ENCODE measurements around the gene PI3.
A peak's percentile ranks its signal among the peaks of the same experiment; 100 is the strongest.
"Not testable (repeated sequence)": the region's sequence is repeated elsewhere in the genome, so short reads cannot be mapped to it uniquely, and the experiment has no call there.

The PI3 gene

GRCh38 chr20:45174434-45175364, at the start of gene PI3:
Gene PI3 (plus strand): TSS chr20:45174902. CDS start chr20:45174923, 21 bp downstream.
- no peak for DNase-seq

DNA sequence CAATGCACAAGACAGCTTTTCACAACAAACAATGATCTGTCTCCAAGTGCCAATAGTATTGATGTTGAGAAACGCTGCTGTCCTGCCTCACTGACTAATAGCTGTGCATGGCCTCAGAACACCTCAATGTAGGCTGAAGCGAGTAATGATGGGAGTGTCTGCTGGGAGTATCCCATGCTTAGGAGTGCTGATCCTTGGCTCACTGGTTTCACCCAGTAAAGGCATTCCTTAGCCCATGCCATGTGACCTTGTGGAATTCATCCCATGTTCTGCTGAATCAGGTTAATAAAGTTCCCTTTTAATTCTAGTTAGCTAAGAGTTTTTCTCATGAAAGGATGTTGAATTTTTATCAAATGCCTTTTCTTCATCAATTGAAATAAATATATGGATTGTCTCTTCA, 46.6 kb upstream of the PI3 start:
- DNase-seq, result no peak

DNA sequence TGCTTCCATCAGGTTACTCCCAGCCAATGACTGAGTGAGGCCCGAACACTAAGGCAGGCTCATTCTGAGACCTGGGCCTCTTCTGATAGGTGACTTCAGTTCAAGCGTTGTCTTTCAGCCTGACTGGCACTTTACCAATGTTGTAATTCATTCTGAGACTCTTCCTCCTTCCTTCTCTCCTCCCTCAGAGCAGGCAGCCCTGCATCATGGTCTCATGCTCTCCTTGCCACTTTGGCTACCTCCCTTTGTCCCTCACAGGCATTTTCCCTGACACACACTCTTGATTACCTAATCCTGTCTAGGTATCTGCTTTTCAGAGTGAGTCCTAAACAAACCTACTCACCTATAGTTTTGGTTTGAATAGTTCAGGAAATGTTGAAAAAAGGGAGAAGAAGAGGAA, 37.8 kb upstream of the PI3 start:
- no peak for DNase-seq

DNA sequence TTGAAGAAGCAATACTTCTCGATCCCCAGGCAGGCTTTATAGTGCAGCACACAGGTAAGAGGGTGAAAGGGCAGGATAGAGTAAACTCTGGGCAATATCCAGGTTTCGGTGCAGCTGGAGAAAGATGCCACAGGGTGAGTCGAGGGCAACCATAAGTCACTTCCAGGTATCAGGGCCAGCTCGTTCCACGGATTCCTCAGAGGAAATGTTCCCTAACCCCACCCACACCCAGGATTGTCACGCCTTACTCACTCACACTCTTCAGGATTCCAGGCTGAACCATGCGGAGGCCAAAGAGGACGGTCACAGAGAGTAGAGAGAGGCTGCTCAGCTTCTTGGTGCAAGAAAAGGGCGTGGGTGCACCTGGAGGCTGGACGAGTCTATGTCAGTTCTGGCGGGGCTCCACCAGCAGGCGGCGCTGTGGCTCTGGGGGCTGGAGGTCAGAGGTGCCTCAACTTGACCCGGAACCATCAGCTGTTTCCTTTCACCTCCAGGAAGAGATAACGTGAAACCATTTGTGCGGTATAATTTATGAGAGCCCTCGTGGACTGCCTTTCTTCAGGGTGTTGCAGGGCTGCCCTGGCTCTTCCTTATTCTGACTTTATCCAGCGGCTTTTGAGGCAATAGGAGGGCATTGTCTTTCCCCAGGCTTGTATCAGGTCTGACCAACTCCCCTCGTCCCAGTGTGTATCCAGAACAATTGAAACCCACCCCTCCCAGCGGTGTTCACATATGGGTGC, 36.0 kb upstream of the PI3 start:
- DNase-seq, result peak; percentile 86

DNA sequence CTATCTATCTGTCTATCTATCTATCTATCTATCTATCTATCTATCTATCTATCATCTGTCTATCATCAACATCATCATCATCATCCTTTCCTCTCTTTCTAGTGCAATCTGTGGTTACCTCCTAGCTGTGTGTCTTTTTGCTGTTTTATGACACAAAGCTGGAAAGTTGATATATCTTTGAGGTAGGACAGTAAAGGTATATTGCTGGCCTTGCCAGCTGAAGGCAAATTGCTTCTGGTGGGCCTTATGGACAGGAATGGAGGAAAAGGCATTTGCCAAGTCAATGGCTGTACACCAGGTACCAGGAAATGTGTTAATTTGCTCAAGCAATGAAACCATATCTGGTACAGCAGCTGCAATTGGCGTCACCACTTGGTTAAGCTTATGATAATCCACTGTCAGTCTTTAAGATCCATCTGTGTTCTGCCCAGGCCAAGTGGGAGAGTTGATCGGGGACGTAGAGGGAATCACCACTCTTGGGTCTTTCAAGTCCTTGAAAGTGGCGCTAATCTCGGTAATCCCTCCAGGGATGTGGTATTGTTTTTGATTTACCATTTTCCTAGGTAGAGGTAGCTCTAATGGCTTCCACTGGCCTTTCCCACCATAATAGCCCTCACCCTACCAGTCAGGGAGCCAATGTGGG, 34.8 kb upstream of the PI3 start:
- DNase-seq, result not testable (repeated sequence)

DNA sequence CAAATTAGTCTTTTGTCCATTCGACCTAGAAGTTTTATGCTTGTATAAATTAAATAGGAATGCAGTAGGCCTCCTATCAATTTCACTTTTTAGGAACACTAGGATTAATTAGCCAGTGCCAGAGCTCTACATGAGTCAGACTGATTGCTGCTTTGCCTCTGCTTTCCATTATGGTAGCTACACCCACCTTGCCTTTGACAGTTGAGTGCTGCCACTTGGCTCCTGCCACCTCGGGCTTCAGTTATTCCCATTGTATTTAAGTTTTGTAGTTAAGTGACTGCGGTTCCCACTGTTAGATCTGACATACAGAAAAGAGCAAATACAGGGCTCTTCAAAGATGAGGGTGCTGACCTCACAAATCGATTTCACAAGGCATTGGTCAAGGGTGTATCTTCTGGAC, 33.9 kb upstream of the PI3 start:
- DNase-seq, result no peak

- no peak for DNase-seq
These were observed 25.6 kb upstream of the PI3 start for GRCh38 chr20:45149062-45149461.

DNA sequence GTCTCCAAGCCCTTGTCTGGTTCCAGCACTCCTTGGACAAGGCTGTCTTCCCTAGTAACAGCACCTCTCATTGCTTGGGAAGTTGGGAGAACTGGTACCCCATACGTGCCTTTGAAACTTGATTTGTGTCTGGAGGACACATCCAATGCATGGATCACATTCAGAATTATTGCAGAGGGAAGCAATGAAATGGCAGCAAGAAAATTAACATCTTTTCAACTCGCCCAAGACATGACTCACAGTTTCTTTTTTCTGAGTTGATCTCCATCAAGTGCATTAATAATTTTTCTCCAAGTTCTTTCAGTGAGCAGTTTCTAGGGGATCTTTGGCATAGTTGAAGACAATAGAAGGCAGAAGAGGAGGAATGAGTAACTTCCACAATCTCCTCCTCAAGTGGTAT, 22.3 kb upstream of the PI3 start:
- no peak for DNase-seq

DNA sequence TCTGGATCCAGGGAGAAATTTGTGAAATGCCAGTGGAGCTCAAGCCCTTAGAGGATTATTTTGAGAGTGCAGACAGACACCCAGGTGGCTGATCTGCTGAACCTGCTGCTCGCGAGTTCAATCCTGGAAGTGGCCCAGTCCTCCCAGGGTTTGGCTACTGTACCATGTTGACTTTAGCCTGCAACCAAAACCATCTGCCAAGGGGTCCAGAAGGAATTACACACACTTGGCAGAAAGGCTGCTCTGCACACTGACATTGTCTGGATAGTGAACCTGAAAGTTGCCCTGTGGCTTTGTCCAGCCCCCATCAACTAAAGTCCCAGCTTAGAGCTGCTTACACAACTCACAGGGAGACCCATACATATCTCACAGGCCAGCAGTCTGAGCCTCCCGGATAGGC, 21.6 kb upstream of the PI3 start:
- no peak for DNase-seq

DNA sequence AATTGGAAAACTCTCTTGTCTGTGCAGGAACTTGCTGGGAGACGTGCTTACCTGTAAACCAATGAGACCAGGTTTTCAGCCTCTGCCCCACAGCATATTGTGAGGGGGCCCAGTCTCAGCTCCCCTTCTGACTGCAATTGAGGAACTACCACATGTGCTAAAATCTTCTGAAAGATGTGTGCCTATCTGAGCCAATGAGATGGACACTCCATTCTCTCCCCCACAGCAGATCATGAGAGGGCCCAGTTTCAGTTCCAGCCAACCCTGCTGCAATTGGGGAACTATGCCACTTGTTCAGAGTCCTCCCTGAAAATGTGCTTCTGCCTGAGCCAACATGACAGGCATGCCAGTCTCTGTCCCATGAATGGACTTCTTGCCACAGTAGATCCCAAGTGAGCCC, 20.9 kb upstream of the PI3 start:
- DNase-seq, result no peak

GRCh38 chr20:45154183-45154582, 20.5 kb upstream of the PI3 start:
- DNase-seq, result no peak

DNA sequence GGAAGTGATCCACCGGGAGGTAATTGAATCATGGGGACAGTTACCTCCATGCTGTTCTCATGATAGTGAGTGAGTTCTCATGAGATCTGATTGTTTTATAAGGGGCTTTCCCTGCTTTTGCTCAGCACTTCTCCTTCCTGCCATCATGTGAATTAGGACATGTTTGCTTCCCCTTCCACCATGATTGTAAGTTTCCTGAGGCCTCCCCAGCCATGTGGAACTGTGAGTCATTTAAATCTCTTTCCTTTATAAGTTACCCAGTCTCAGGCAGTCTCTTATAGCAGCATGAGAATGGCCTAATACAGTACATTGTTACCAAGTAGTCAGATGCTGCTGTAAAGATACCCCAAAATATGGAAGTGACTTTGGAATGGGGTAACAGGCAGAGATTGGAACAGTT, 19.9 kb upstream of the PI3 start:
- not testable (repeated sequence) for DNase-seq

GRCh38 chr20:45156713-45157112, 18.0 kb upstream of the PI3 start:
- DNase-seq, result no peak

- no peak for DNase-seq
These were observed 16.7 kb upstream of the PI3 start for GRCh38 chr20:45157962-45158361.

DNA sequence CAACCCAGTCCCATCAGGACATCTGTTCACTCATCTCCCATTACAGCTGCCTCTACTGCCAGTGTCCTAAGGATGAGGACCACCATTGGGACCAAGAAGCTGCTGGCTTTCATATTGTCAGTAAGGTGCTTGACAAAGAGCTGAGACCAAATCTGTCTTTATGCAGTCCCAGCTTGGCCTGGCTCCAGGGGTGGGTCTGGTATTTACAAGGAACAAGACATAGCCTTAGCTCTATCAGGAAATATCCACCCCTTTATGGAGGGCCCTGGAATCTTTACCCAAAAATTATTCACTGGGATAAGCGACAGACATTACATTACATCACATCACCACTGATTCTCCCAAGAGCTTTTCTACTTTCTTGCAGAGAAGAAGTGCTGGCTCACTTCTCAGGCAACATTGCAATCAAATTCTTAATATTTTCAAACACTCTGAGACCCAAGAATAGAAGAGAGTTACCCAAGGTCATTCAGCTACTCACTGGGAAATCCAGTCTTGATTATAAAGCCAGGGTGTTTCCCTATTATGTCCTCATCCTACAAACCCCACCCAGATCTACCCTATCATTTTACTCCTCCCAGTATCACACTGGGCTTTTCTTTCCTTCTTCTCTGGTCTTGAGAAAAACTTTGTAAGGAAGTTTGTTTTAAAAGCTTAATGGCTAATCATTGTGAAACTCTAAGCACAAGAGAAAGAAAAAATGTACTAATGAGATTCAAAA, 11.5 kb upstream of the PI3 start:
- DNase-seq, result no peak

DNA sequence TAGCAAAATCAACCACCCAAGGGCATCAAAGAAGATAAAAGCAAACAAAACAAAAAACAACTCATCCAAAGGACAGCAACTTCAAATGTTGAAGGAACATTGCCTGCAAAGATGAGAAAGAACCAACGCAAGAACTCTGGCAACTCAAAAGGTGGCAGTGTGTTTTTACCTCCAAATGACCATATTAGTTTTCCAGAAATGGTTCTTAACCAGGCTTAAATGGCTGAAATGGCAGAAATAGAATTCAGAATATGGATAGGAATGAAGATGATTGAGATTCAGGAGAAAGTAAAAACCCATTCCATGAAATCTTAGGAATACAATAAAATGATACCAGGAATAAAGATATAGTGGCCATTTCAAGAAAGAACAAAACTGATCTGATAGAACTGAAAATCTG, 9.8 kb upstream of the PI3 start:
- no peak for DNase-seq

GRCh38 chr20:45173522-45173921, 1.2 kb upstream of the PI3 start:
- no peak for DNase-seq

DNA sequence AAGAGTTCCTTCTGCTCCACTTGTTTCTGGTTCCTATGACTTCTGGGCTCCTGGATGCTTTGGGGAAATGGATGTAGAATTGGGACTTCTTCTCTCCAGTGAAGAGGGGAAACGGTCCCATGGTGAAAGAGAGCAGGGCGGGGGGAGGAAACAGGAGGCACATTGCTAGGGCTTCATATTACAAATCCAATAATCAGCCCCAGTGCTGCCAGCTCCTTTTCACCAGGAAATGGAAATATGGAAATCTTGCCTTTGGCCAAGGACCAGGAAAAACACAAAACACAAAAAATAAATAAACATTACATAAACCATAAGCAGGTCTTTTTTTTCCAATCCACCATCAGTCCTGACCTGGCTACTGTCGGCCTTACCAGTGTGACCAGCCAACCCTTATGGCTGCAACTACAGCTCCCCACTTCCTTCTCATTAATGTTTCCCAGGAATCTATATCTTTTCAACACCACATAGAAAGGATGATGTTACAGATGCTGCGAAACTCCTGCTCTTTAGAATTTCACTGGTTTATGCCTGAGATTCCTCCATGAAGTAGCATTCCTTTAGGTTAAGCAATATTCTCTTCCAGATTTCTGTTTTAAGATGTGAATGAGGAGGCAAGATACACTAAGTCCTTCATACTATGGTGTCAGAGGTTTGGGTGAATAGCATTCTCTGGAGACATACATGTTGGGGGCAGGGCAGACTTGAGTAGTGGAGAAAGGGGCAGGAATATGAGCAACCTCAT, 2.0 kb downstream of the PI3 start:
- no peak for DNase-seq

- no peak for DNase-seq
These were observed 4.5 kb downstream of the PI3 start for GRCh38 chr20:45179166-45179565.

DNA sequence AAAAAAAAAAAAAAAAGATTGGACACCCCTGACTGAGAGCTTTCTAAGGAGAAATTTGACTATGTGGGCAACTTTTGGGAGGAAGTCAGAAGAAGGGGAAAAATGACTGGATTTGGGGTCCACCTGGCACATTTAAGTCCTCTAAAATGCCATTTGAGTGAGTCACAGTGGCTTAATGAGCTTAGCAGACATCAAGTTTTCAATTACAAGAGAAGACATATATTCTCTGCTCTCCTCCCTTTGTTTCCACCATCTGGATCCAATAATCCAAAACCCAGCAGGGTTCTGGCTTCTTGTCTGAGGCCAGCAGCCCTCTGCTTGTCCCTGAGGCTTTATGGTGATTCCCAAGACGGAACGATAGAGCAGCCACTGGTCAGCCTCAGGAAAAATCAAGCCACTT, 6.9 kb downstream of the PI3 start:
- DNase-seq, result no peak

DNA sequence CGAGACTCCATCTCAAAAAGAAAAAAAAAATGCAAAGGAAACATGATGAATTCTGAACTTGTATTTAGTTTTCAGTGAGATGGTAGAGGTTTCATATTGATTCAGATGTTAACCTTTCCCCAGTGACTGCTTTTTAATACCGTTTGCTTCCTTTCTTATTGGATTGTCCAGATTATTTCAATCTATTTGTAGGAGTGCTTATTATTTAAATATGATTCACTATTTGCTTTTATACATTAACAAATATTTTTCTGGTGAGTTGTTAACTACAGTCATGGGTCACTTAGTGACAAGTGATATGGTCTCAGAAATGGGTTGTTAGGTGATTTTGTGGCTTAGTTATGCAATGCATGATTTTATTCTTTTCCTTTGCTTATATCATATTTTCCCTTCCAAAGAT, 8.4 kb downstream of the PI3 start:
- no peak for DNase-seq

DNA sequence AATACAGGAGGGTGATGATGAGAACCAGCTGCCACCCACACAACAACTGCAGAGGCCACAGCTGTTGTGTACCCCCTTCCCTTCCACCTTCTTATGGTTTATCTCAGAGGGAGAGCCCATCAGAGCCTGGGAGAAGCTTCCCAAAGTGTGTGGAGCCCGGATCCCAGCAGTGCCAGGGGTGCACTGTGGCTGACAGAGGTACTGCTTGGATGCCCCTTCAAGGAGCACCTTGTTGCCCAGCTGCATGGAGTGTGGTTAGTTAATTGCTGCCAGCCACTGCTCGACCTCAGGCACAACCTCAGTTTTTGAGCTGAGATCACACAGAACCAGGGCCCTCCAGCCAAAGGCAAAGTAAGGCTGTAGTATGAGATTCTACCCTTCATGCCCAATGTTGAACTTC, 13.0 kb downstream of the PI3 start:
- DNase-seq, result no peak
